ENCODE measurements around the gene SCN3A.

DNA sequence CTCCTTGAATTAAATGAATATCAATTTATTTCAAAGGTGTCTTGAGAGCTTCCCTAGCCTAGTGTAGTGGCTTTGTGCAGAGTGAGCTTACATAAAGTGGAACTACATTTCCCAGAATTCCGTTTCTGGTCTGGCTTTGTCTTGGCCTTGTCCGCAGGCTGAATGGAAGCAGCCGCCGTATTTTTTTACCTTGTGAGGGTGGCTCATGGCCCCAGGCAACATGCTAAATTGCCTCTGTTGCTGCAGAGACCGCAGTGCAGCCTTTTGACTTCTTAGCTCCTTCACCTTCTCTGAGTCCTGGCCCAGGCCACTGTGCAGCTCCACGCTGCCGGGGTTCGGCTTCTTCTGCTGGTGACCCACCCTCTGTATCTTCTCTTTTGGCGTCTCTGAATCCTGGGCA, 133.8 kb downstream of the SCN3A start:
- TF ChIP-seq, protein P1, sequence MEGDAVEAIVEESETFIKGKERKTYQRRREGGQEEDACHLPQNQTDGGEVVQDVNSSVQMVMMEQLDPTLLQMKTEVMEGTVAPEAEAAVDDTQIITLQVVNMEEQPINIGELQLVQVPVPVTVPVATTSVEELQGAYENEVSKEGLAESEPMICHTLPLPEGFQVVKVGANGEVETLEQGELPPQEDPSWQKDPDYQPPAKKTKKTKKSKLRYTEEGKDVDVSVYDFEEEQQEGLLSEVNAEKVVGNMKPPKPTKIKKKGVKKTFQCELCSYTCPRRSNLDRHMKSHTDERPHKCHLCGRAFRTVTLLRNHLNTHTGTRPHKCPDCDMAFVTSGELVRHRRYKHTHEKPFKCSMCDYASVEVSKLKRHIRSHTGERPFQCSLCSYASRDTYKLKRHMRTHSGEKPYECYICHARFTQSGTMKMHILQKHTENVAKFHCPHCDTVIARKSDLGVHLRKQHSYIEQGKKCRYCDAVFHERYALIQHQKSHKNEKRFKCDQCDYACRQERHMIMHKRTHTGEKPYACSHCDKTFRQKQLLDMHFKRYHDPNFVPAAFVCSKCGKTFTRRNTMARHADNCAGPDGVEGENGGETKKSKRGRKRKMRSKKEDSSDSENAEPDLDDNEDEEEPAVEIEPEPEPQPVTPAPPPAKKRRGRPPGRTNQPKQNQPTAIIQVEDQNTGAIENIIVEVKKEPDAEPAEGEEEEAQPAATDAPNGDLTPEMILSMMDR (optimal IDR thresholded peaks at IDR 0.05 in 1 of 3, IDR thresholded peaks at IDR 0.05 in 1 of 3, conservative IDR thresholded peaks at IDR 0.05 in 1 of 3; ENCODE audit: extremely low read depth in 1 of 3, insufficient read depth in 2 of 3, low read length in 3 of 3): no peak
- no peak for TF ChIP-seq EZH2 (IDR thresholded peaks at IDR 0.05; ENCODE audit: low read length)
